Ishikawa (cell line): ENCODE results near the gene SPINK4.

Experiments used
- CEBPB ChIP-seq: IDR thresholded peaks from 2 replicates; pipeline ENCODE4 v1.6.1; 2012
- CREB1 ChIP-seq: IDR thresholded peaks from 2 replicates; pipeline ENCODE4 v1.6.1; 2012; ENCODE audit warnings: low read depth
- EGR1 ChIP-seq: IDR thresholded peaks from 2 replicates; pipeline ENCODE4 v1.6.1; 2012
- EP300 ChIP-seq: IDR thresholded peaks from 2 replicates; pipeline ENCODE4 v1.6.1; 2012; ENCODE audit warnings: borderline replicate concordance
- FOXM1 ChIP-seq: IDR thresholded peaks from 2 replicates; pipeline ENCODE4 v1.6.1; 2012; ENCODE audit warnings: low read depth, borderline replicate concordance
- NFIC ChIP-seq: IDR thresholded peaks from 2 replicates; pipeline ENCODE4 v1.6.1; 2012
- RAD21 ChIP-seq: IDR thresholded peaks from 2 replicates; pipeline ENCODE4 v1.6.1; 2012; ENCODE audit warnings: low read depth
- TAF1 ChIP-seq: IDR thresholded peaks from 2 replicates; pipeline ENCODE4 v1.6.1; 2012; ENCODE audit warnings: low read depth, mild to moderate bottlenecking
- TCF12 ChIP-seq: IDR thresholded peaks from 2 replicates; pipeline ENCODE4 v1.6.1; 2012; ENCODE audit warnings: low read depth
- TEAD4 ChIP-seq: IDR thresholded peaks from 2 replicates; pipeline ENCODE4 v1.6.1; 2012
- YY1 ChIP-seq: IDR thresholded peaks from 2 replicates; pipeline ENCODE4 v1.6.1; 2012; ENCODE audit warnings: low read depth
- ZBTB7A ChIP-seq: IDR thresholded peaks from 2 replicates; pipeline ENCODE4 v1.6.1; 2012; ENCODE audit warnings: low read depth
- TF ChIP-seq, protein P1 (sequence below): IDR thresholded peaks from 2 replicates; pipeline ENCODE4 v1.6.1; 2012
- TF ChIP-seq, protein P2 (sequence below): IDR thresholded peaks from 2 replicates; pipeline ENCODE4 v1.6.1; 2012
- TF ChIP-seq, protein P3 (sequence below): IDR thresholded peaks from 2 replicates; pipeline ENCODE4 v1.6.1; 2012; ENCODE audit warnings: low read depth, mild to moderate bottlenecking

SPINK4 gene

DNA sequence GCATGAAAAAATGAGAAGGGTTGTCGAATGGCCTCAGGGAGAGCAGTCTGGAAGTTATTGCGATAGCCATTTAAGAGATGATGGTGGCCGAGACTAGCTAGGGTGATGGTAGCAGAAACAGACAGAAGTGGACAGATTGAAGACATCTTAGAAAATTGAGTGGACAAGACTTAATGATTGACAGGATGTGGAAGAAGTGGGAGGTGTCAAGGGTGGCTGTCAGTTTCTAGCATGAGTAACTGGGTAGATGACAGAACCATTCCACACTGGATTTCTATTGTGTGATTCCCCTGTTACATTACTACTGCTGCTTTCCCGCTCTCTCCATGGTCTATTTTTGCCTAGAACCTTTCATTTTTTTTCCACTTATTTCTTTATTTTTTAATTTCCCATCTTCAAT lies 37.5 kb downstream of the SPINK4 start:
- TF ChIP-seq, protein P1, sequence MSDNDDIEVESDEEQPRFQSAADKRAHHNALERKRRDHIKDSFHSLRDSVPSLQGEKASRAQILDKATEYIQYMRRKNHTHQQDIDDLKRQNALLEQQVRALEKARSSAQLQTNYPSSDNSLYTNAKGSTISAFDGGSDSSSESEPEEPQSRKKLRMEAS = no peak
- no peak for TF ChIP-seq RAD21
- TF ChIP-seq EP300 = no peak
- TF ChIP-seq ZBTB7A = no peak
- TF ChIP-seq CREB1 = no peak
- TF ChIP-seq, protein P2, sequence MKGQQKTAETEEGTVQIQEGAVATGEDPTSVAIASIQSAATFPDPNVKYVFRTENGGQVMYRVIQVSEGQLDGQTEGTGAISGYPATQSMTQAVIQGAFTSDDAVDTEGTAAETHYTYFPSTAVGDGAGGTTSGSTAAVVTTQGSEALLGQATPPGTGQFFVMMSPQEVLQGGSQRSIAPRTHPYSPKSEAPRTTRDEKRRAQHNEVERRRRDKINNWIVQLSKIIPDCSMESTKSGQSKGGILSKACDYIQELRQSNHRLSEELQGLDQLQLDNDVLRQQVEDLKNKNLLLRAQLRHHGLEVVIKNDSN = no peak
- TF ChIP-seq FOXM1 = no peak
- TF ChIP-seq TEAD4 = no peak
- TF ChIP-seq, protein P3, sequence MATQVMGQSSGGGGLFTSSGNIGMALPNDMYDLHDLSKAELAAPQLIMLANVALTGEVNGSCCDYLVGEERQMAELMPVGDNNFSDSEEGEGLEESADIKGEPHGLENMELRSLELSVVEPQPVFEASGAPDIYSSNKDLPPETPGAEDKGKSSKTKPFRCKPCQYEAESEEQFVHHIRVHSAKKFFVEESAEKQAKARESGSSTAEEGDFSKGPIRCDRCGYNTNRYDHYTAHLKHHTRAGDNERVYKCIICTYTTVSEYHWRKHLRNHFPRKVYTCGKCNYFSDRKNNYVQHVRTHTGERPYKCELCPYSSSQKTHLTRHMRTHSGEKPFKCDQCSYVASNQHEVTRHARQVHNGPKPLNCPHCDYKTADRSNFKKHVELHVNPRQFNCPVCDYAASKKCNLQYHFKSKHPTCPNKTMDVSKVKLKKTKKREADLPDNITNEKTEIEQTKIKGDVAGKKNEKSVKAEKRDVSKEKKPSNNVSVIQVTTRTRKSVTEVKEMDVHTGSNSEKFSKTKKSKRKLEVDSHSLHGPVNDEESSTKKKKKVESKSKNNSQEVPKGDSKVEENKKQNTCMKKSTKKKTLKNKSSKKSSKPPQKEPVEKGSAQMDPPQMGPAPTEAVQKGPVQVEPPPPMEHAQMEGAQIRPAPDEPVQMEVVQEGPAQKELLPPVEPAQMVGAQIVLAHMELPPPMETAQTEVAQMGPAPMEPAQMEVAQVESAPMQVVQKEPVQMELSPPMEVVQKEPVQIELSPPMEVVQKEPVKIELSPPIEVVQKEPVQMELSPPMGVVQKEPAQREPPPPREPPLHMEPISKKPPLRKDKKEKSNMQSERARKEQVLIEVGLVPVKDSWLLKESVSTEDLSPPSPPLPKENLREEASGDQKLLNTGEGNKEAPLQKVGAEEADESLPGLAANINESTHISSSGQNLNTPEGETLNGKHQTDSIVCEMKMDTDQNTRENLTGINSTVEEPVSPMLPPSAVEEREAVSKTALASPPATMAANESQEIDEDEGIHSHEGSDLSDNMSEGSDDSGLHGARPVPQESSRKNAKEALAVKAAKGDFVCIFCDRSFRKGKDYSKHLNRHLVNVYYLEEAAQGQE = no peak
- TF ChIP-seq EGR1 = no peak
- TF ChIP-seq NFIC = no peak
- TF ChIP-seq TCF12 = no peak
- TF ChIP-seq TAF1 = no peak
- TF ChIP-seq YY1 = no peak
- no peak for TF ChIP-seq CEBPB

DNA sequence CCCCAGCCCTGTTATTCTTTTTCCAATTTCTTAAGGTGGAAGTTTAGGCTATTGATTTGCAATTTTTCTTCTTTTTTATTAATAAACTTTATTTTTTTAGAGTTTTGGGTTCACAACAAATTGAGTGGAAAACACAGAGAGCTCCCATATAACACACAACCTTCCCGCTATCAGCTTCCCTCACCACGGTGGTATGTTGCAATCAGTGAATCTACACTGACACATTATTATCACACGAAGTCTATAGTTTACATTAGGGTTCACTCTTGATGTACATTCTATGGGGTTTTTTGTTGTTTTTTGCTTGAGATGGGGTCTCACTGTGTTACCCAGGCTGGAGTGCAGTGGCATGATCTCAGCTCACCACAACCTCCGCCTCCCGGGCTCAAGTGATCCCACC lies 45.5 kb downstream of the SPINK4 start:
- TF ChIP-seq, protein P2 = no peak
- TF ChIP-seq CREB1 (no peak), EGR1 (no peak), YY1 (no peak), TEAD4 (no peak), FOXM1 (no peak), RAD21 (no peak), NFIC (no peak)
- TF ChIP-seq, protein P1 = no peak
- TF ChIP-seq, protein P3 = no peak

DNA sequence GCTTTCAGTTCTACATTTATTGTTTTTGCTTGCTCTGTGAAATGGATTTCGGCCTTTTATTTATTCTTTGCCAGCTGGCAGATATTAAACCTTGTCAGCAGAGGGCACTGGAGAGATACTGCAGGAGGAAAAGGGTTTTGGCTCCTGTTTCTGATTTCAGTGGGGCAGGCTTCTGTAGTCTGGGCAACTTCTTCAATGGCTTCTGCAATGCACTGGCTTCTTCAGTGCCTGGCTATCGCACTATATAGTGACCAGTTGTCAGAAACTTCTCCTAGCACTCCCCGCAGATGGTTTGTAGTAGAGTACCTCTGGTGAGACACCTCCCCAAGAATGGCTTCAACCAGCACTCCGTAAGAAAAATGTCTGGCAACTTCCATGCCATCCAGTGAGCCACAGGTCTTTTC lies 47.1 kb downstream of the SPINK4 start:
- TF ChIP-seq RAD21 (peak; percentile 72), NFIC (peak; percentile 40; the same call in 1 of the 2 replicates), TCF12 (no peak)

DNA sequence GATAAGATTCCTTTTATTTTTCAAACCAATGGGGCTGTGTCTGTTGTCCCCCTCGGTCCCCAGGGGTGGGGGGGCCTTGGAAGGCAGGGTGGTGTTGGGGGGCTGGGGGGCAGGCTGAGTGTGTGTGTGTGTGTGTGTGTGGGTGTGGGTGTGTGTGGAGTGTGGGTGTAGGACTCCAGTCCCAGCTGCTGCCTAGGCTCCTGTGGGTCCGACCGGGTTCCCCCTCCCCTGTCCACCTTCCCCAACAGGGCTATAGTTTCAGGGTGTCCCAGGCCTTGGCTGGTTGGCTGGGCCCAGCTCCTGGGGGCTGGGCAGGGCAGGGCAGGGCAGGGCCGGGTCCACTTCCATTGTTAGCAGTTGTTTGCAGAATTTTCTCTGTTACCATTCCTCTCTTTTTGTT lies 48.3 kb downstream of the SPINK4 start:
- TF ChIP-seq, protein P3 = no peak
- TF ChIP-seq RAD21 = no peak
- no peak for TF ChIP-seq NFIC
- no peak for TF ChIP-seq FOXM1

DNA sequence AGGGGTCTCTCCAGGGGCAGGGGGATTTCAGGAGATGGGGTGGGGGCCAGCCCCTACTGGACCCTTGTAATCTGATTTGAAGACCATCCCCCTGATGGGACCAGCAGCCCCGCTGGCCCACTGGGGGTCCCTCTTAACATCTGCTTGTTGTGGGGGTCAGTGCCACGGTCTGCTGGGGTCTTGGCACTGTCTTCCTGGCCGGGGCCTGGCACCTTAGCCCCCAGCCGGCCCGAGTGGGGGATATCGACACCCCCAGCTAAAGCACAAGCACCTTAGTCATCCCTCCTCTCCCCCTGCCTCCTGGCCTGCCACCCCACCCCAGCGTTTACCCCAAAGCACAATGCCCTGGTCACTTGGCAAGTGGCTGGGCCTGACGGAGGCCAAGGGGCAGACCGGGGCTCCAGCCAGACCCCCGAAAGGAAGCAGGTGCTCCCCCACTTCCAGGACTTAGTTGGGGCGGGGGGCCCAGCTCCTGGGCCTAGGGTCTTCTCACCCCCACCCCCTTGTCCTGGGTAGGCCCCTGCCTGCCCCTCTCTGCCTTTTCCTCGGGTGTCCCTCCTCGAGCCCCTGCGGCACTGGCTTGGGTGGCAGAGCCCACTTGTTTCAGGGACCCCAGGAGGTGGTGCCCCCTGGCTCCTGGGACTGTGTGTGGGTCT lies 49.0 kb downstream of the SPINK4 start:
- TF ChIP-seq, protein P3 = no peak
- TF ChIP-seq RAD21 (no peak), TCF12 (no peak), TAF1 (no peak), EGR1 (no peak), TEAD4 (no peak), FOXM1 (no peak), NFIC (no peak), EP300 (no peak), CREB1 (no peak), YY1 (no peak), ZBTB7A (no peak), CEBPB (no peak)
- TF ChIP-seq, protein P2 = no peak
- TF ChIP-seq, protein P1 = no peak
